Kidney glomerular epithelial cell (primary cell): ENCODE data around the gene CACNA1F.

Source experiments
- DNase-seq: peaks from one replicate; lab custom pipeline; 2025; lab: John Stamatoyannopoulos, UW

The CACNA1F gene

GRCh38 chrX:49230500-49231232, 2.5 kb downstream of the CACNA1F start:
- DNase-seq: no peak

- DNase-seq: no peak
Measured at GRCh38 chrX:49228185-49228584, 5.0 kb downstream of the CACNA1F start.

GRCh38 chrX:49227726-49228125, 5.4 kb downstream of the CACNA1F start:
- DNase-seq: no peak

GRCh38 chrX:49226946-49227345, 6.2 kb downstream of the CACNA1F start:
- no peak for DNase-seq

GRCh38 chrX:49225858-49226257, 7.3 kb downstream of the CACNA1F start:
- DNase-seq: no peak

GRCh38 chrX:49221868-49222267, 11.3 kb downstream of the CACNA1F start:
- no peak for DNase-seq

- no peak for DNase-seq
Measured at GRCh38 chrX:49220100-49220499, 13.0 kb downstream of the CACNA1F start.

- DNase-seq: no peak
Measured at GRCh38 chrX:49214996-49215526, 18.1 kb downstream of the CACNA1F start.

- DNase-seq: no peak
Measured at GRCh38 chrX:49214416-49214815, 18.7 kb downstream of the CACNA1F start.

GRCh38 chrX:49212861-49213260, 20.3 kb downstream of the CACNA1F start:
- DNase-seq: no peak

- no peak for DNase-seq
Measured at GRCh38 chrX:49212209-49212608, 20.9 kb downstream of the CACNA1F start.

GRCh38 chrX:49211074-49211473, 22.1 kb downstream of the CACNA1F start:
- DNase-seq: no peak

GRCh38 chrX:49210406-49210805, 22.7 kb downstream of the CACNA1F start:
- DNase-seq: no peak

- DNase-seq: no peak
Measured at GRCh38 chrX:49209434-49210251, 23.5 kb downstream of the CACNA1F start.

- DNase-seq: no peak
Measured at GRCh38 chrX:49208399-49208798, 24.7 kb downstream of the CACNA1F start.

- DNase-seq: no peak
Measured at GRCh38 chrX:49206543-49206942, 26.6 kb downstream of the CACNA1F start.

GRCh38 chrX:49205443-49205842, 27.7 kb downstream of the CACNA1F start:
- no peak for DNase-seq

GRCh38 chrX:49204709-49205108, 28.4 kb downstream of the CACNA1F start:
- no peak for DNase-seq

- no peak for DNase-seq
Measured at GRCh38 chrX:49204017-49204416, 29.1 kb downstream of the CACNA1F start.

GRCh38 chrX:49203536-49203935, 29.6 kb downstream of the CACNA1F start:
- DNase-seq: no peak

GRCh38 chrX:49202022-49202421, 31.1 kb downstream of the CACNA1F start:
- no peak for DNase-seq

GRCh38 chrX:49199906-49200771, 33.0 kb downstream of the CACNA1F start, which contains the start of gene SYP:
Gene SYP (minus strand): TSS chrX:49200193. CDS start chrX:49200186, 7 bp downstream.
- DNase-seq: peak; percentile 51
